Stimulated activated CD4-positive, alpha-beta T cell treated with anti-CD3 and anti-CD28 coated beads, TNF-alpha, amount 100 ng/mL, for 1 hour (primary cell): Measurements from ENCODE around the gene DHRSX.
"Not testable (repeated sequence)": the region's sequence is repeated elsewhere in the genome, so short reads cannot be mapped to it uniquely, and the experiment has no call there.

ENCODE experiments used
- DNase-seq, 3 donors: peaks; one replicate each; pipeline ENCODE4 v3.0.0-alpha.2; 2020; ENCODE audit warnings: low read depth in 3 of 3, low spot score in 1 of 3

DHRSX gene

DNA sequence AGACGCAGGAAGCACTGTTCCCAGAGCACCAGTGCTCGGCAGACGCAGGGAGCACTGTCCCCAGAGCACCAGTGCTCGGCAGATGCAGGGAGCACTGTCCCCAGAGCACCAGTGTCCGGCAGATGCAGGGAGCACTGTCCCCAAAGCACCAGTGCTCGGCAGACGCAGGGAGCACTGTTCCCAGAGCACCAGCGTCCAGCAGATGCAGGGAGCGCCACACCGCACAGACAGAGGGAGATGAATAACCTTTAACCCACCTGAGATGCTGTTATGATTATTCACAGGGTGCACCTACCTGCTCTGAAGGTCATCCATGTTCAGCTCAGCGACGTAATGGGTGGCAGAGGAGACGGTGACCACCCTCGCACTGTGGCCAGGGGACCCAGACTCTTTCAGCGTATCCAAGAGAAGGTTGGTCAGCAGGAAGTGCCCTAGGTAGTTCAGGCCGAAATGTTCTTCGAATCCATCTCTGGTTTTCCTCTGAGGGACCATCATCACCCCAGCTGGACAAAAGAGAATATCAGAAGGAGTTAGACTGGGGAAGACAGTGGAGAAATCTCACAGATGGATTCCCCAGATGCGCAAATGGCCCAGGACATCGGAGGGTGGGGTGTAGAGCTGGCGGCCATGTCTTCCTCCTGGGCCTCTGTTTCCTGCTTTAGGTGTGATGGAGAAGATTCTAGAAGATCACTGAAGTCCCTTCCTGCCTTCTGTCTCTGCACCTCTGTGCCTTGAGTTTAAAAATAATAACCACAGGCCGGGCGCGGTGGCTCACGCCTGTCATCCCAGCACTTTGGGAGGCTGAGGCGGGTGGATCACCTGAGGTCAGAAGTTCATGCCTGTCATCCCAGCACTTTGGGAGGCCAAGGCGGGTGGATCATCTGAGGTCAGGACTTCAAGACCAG is 234.1 kb downstream of the DHRSX start:
- no peak for DNase-seq

DNA sequence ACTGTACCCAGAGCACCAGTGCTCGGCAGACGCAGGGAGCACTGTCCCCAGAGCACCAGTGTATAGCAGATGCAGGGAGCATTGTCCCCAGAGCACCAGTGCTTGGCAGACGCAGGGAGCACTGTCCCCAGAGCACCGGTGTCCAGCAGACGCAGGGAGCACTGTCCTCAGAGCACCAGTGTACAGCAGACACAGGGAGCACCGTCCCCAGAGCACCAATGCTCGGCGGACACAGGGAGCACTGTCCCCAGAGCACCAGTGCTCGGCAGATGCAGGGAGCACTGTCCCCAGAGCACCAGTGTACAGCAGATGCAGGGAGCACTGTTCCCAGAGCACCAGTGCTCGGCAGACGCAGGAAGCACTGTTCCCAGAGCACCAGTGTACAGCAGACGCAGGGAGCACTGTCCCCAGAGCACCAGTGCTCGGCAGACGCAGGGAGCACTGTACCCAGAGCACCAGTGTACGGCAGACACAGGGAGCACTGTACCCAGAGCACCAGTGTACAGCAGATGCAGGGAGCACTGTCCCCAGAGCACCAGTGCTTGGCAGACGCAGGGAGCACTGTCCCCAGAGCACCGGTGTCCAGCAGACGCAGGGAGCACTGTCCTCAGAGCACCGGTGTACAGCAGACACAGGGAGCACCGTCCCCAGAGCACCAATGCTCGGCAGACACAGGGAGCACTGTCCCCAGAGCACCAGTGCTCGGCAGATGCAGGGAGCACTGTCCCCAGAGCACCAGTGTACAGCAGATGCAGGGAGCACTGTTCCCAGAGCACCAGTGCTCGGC is 234.9 kb downstream of the DHRSX start:
- DNase-seq: not testable (repeated sequence)

DNA sequence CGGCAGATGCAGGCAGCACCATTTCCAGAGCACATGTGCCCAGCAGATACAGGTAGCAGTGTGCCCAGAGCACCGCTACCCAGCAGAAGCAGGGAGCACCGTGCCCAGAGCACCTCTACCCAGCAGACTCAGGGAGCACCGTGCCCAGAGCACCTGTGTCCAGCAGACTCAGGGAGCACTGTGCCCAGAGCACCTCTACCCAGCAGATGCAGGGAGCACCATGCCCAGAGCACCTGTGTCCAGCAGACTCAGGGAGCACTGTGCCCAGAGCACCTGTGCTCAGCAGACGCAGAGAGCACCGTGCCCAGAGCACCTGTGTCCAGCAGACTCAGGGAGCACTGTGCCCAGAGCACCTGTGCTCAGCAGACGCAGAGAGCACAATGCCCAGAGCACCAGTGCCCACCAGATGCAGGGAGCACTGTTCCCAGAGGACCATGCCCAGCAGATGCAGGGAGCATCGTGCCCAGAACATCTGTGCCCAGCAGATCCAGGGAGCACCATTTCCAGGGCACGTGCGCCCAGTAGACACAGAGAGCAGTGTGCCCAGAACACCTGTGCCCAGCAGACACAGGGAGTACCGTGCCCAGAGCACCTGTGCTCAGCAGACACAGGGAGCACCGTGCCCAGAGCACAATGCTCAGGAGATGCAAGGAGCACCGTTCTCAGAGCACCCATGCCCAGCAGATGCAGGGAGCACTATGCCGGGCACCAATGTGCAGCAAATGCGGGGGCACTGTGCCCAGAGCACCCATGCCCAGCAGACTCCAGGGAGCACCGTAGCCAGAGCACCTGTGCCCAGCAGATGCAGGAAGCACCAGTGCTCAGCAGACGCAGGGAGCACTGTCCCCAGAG is 236.4 kb downstream of the DHRSX start:
- DNase-seq: no peak

DNA sequence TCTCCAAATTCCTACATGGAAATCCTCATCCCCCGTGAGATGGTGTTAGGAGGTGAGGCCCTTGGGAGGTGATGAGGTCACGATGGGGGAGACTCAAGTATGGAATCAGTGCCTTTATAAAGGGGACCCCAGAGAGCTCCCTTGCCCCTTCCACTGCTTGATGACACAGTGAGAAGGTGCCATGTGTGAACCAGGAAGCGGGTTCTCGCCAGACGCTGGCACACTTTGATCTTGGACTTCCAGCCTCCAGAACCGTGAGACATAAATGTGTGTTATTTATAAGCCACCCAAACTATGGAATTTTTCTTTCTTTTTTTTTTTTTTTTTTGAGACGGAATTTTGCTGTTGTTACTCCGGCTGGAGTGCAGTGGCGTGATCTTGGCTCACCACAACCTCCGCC is 237.6 kb downstream of the DHRSX start:
- DNase-seq: no peak

DNA sequence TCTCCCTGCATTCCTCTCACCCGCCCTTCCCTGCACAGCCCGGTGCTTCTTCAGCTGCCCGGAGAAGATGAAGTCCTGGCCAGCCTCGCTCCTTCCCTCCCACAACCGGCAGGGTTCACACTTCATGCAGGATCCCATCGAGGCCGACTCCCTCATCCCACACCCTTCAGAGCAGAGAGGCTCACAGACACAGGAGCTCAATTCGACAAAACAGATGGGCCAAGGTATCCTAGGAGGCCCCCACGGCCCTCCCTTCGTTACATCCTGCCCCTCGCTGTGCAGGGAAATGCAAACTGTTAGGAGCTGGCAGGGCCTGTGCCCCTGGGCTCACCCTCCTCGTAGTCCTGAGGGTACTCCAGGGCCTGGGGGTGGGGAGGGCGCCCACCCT is 238.1 kb downstream of the DHRSX start:
- no peak for DNase-seq

DNA sequence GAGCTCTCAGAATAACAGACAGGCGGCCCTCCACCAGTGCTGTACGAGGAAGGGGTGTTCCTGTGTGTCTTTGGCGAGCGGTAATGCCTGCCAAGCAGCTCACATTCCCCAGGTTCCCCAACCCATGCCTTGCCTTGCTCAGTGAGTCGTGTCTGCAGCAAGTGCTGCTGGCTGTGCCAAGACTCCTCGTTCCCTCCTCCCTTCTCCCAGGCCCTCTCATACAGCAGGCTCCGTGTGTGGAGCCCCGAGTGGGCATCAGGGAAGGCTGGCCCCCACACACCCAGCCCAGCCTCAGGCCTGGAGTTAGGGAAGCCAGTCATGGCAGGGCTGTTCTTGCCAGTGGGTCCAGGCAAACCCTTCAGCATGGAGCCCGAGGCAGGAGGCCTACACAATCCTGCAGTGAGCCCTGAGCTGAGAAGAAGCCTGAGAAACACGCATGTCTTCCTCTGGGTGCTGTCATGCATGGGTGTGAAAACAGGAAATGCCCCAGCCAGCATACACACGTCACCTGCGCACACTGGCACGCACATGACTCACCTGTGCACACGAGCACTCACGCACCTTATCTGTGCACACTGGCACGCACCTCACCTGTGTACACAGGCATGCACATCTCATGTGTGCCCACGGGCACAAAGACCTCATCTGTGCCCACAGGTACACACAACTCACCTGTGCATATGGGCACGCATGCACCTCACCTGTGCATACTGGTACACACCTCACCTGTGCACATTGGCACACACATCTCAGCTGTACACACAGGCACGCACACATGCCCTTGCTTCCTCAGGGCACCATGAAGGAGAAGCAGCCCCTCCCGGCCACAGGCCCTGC is 238.7 kb downstream of the DHRSX start:
- no peak for DNase-seq

DNA sequence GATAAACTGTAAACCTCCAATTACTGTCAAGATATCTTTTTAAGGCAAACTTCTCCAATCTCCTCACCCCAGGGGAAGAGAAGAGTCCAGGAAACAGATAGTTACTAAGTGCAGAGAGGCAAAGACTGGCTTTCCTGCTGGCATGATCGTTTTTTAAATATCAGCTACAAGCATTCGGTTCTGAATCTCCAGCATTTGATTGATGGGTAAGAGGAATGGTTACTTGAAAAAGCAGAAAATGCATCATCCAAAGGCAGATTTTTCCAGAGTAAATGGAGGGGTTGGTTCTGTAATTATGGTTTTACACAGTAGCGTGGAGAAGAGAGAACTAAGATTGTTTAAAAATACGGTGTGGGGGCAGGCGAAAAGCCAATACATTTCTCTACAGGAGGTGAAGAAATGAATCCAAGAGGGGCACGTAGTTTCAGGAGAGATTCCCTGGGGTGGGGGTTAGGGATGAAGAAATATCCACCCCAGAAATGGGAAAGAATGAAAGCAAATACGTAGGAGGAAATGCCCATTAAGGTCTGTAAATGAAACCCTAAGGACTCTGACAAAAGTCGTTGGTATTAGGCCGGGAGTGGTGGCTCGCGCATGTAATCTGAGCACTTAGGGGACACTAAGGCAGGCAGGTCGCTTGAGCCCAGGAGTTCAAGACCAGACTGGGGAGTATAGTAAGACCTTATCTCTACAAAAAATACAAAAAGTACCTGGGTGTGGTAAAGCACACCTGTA is 248.3 kb downstream of the DHRSX start:
- no peak for DNase-seq

DNA sequence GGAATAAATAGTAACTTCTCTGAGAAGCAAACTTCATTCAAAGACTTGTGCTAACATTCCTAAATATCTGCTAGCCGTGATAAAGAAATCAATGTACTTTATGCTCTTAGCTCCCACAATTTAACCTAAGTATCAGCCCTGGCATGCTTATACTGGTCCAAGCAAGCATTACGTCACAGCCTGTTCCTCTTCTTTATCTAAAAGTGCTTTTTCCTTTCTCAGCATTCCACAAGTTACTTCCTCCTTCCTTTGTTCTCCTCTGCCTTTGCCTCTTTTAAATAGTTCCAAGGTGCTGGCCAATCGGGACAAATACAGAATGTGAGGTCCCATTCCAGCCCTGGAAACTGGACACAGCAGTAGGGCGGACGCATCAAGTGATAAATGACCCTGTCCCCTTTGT is 249.6 kb downstream of the DHRSX start:
- DNase-seq: no peak

DNA sequence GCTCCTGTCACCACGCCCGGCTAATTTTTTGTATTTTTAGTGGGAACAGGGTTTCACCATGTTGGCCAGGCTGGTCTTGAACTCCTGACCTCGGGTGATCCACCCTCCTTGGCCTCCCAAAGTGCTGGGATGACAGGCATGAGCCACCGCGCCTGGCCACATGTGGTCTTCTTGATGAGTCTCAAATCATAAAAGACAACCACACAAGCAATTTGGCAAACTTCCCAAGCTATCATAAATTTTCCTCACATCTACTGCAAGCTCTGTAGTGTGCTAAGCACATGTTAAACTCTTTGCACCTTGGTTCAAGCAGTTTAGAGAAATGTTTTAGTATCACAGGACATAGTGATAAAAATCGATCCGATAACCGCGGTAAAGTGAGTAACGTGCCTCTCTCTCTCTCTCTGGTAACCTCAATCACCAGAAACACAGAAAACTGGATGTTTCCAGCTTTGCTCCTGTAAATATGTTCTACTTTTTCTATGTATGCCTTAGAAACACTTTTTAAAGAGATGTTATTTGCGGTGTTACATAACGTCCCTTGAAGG is 256.8 kb downstream of the DHRSX start:
- no peak for DNase-seq

DNA sequence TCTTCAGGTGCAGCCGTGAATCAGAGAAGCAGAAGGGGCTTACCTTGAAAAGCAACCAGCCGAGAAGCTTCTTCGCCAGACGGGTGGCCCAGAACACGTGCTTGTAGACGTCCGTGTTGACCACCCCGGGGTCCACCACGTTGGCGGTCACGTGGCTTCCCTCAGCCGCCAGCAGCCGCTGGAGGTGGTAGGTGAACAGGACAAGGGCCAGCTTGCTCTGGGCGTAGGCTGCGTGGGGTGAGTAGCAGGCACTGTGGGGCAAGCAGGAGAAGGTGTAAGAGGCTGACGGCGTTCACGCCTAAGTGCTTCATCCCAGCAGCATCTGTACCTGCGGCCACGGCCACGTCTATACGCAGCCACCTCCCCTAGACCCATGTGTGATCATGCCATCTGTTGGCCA is 257.8 kb downstream of the DHRSX start:
- DNase-seq: no peak

DNA sequence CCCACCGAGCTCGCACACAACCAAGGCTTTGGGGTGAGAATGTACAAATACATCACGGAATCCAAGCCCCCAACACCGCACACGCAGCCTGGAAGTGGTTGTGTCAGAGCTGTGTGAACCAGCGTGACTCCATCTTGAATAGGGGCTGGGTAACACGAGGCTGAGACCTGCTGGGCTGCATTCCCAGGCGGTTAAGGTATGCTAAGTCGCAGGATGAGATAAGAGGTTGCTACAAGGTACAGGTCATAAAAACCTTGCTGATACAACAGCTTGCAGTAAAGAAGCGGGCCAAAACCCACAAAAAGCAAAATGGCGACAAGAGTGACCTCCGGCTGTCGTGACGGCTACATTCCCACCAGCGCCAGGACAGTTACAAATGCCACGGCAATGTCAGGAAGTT is 258.4 kb downstream of the DHRSX start:
- no peak for DNase-seq

DNA sequence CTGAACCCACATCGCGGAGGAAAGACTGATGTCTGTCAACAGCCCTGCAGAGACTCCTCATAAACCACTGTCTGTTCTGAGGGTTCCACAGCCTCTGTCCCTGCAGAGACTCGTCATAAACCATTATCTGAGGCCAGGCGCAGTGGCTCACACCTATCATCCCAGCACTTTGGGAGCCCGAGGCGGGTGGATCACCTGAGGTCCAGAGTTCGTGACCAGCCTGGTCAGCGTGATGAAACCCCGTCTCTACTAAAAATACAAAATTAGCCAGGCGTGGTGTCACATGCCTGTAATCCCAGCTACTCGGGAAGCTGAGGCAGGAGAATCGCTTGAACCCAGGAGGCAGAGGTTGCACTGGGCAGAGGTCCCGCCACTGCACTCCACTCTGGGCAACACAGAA is 259.3 kb downstream of the DHRSX start:
- DNase-seq: not testable (repeated sequence)

DNA sequence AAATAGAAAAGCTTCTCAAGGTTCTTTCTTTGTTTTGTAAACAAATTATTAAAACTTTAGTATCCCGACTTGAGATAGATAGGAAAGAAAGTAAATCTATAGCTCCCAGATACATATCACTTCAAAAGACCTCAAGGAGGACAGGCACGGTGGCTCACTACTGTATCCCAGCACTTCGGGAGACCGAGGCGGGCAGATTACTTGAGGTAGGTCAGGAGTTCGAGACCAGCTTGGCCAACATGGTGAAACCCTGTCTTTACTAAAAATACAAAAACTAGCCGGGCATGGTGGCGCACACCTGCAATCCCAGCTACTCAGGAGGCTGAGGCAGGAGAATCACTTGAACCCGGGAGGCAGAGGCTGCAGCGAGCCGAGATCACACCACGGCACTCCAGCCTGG is 260.0 kb downstream of the DHRSX start:
- not testable (repeated sequence) for DNase-seq

DNA sequence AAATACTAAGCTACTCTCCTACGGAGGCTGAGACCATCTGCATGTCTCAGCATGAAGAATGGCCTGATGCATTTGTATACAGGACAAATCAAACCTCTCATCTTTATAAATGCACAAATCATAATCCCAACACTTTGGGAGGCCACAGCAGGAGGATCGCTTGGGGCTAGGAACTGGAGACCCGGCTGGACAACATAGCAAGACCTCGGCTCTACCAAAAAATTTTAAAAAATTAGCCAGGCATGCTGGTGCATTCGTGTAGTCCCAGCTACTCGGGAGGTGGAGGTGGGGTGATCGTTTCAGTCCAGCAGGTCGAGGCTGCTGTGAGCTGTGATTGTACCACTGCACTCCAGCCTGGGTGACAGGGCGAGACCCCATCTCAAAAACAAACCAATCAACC is 262.8 kb downstream of the DHRSX start:
- no peak for DNase-seq

DNA sequence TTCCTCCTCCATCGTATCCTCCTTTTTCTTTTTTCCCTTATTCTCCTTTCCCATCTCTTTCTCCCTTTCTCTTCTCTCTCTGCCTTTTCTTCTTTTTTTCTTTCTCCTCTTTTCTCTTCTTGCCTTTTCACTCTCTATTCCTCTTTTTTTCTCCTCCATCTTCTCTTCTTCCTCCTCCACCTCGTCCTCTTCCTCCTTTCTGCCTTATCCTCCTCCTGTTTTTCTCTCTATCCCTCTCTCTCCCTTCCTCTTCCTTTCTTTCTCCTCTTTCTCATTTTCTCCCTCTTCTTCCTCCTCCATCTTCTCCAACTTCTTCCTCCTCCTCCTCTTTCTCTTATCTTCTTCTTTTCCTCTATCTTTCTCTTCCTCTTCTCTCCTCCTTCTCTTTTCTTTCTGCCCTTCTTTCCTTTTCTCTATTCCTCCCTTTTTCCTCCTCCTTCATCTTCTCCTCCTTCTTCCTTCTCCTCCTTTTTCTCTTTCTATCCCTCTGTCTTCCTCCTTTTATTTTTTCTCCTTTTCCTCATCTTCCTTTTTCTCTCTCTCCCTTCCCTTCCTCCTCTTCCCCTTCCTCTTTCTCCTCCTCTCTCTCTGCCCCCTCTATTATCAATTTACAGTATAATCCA is 269.1 kb downstream of the DHRSX start:
- no peak for DNase-seq

DNA sequence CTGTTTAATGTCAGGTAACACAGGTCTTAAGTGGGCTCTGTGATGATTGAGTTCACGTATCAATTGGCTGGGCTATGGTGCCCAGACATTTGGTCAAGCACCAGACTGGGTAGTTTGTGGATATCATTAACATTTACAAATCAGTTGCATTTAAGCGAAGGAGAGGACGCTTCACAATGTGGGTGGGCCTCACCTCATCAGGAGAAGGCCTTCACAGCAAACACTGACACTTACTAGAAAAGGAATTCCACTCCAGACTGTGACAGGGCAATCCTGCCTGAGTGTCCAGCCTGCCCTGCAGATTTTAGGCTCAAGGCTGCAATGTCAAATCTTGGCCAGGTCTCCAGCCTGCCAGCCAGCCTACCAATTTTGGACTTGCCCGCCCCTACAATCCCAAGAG is 270.3 kb downstream of the DHRSX start:
- DNase-seq: no peak

DNA sequence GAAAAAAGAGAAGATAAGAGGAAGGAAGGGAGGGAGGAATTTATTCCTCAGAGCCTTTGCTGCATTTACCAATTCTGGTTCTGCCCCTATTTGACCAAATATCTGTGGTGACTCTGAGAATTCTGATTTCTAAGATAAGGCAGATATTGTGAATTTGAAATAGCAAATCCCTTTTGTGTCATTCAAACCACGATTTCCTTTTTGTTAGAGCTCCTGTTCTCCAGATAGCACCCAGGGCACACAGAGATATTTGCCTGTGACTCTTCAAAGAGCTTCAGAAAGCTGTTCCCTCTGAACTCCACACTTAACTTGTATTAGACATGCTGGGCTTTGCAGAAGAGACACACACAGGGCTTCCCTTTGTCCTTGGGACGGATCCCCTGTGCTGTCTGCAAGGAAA is 272.2 kb downstream of the DHRSX start:
- no peak for DNase-seq

DNA sequence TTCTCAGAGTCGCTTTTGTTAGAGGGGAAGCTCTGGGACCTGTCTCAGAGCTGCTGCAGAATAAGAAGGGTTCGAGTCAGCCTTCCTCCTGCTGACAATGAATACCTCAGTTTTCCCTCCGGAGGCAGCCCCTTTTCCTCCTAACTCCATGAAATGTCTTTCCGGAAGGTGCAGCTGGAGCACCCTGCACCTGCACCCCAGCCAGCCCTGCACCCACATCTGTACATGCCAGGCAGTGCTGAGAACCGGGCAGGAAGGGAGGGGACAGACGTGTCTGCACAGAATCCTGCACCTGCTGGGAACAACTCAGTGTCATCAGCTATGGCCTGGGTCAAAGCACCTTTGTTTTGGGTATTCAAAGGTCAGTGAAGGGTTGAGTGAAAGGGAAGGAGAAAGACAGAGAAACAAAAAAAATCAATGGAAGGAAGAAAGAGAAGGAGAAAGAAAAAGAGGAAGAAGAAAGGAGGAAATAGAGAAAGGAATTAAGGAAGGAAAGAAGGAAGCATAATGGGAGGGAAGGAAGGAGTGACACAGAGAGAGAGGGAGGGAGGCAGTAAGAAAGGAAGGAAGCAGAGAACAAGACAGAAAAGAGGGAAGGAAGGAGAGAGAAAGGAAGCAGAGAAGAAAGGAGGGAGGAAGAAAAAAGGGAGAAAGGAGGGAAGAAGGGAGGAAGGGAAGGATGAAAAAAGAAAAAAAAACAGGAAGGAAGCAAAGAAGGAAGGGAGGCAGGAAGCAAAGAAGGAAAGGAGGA is 273.7 kb downstream of the DHRSX start:
- no peak for DNase-seq
